A549 (cell line): ENCODE data around the gene ATG9A. TPM values are rescaled to one million over a fixed set of nuclear protein-coding genes. Genes with fewer than 3 reads are reported as not detected.

Source experiments
- ATAC-seq, 2 experiments: fragments of 200-7000 bp in 1 of 2; fragments of >200 bp in 1 of 2; cut with Nextera tagmentation in 1 of 2; cut with Tn5 transposase in 1 of 2; 3 replicates each; pipeline versions ENCODE4 v1.8.0 to v1.9.1; 2018 to 2020; ENCODE audit warnings: mild to moderate bottlenecking in 1 of 2, moderate library complexity in 1 of 2
- CTCF ChIA-PET: fragments of 300-600 bp; sonication (Branson Sonifier 250); formaldehyde crosslinking; extraction: SDS; loops from one replicate; lab custom pipeline; 2021; ENCODE audit warnings: antibody characterized with exemption, inconsistent platforms; lab: Yijun Ruan, JAX
- POLR2A ChIA-PET: fragments of 350-600 bp; formaldehyde crosslinking; extraction: SDS; loops from one replicate; lab custom pipeline; 2021; ENCODE audit warnings: antibody characterized with exemption, inconsistent platforms; lab: Yijun Ruan, JAX
- DNase-seq, 2 experiments: peaks; one replicate each; pipeline versions ENCODE4 v3.0.0 to v3.0.0-alpha.2; 2011 to 2016; ENCODE audit warnings: low read depth in 1 of 2, low spot score in 1 of 2
- FAIRE-seq: peaks from 2 replicates; lab custom pipeline; 2011; peaks lifted over from hg19 to GRCh38; lab: Jason Lieb, UNC
- H3K27ac ChIP-seq, 2 experiments: fragments of >200 bp; sonication (Bioruptor Twin); formaldehyde crosslinking; 3 replicates each; pipeline ENCODE4 v1.5.1; 2016 to 2017
- H3K4me1 ChIP-seq: fragments of >200 bp; sonication (Bioruptor Twin); formaldehyde crosslinking; 3 replicates; pipeline ENCODE4 v1.6.1; 2016
- H3K4me2 ChIP-seq: fragments of >200 bp; sonication (Bioruptor Twin); formaldehyde crosslinking; 3 replicates; pipeline ENCODE4 v1.6.1; 2016
- H3K4me3 ChIP-seq: fragments of >200 bp; sonication (Bioruptor Twin); formaldehyde crosslinking; 3 replicates; pipeline ENCODE4 v1.5.1; 2016
- H3K9me3 ChIP-seq: fragments of >200 bp; sonication (Bioruptor Twin); formaldehyde crosslinking; 3 replicates; pipeline ENCODE4 v1.6.1; 2016
- CEBPB ChIP-seq, 2 experiments: fragments of >200 bp in 1 of 2; sonication (Bioruptor Twin) in 1 of 2; formaldehyde crosslinking in 1 of 2; IDR thresholded peaks; 2 replicates each; pipeline ENCODE4 v1.6.1; 2012 to 2016
- CHD4 ChIP-seq: fragments of 200-600 bp; sonication (generic); IDR thresholded peaks from 2 replicates; pipeline ENCODE4 v1.6.1; 2016; ENCODE audit warnings: antibody characterized with exemption, mild to moderate bottlenecking, borderline replicate concordance
- EHF ChIP-seq: fragments of 250-450 bp; sonication (Bioruptor Pico); IDR thresholded peaks from 2 replicates; pipeline ENCODE4 v1.5.0; 2020; ENCODE audit warnings: mild to moderate bottlenecking
- EHMT2 ChIP-seq: fragments of 200-600 bp; sonication (generic); IDR thresholded peaks from 2 replicates; pipeline ENCODE4 v1.6.1; 2016; ENCODE audit warnings: antibody characterized with exemption, low read depth, mild to moderate bottlenecking, moderate library complexity
- EP300 ChIP-seq, 2 experiments: fragments of >200 bp; sonication (Bioruptor Twin); formaldehyde crosslinking; IDR thresholded peaks; 2 replicates in 1 of 2; 3 replicates in 1 of 2; pipeline ENCODE4 v1.6.1; 2016 to 2017
- FOXS1 ChIP-seq: fragments of 250-450 bp; sonication (Bioruptor Pico); IDR thresholded peaks from 2 replicates; pipeline ENCODE4 v1.5.0; 2020; ENCODE audit warnings: mild to moderate bottlenecking, moderate library complexity
- GATA3 ChIP-seq: IDR thresholded peaks from 2 replicates; pipeline ENCODE4 v1.6.1; 2012; ENCODE audit warnings: borderline replicate concordance
- HDAC2 ChIP-seq: fragments of 200-600 bp; sonication (generic); IDR thresholded peaks from 2 replicates; pipeline ENCODE4 v1.6.1; 2016
- HEYL ChIP-seq: fragments of 250-450 bp; sonication (Bioruptor Pico); IDR thresholded peaks from 2 replicates; pipeline ENCODE4 v1.8.0; 2021; ENCODE audit warnings: mild to moderate bottlenecking, moderate library complexity
- HOXA7 ChIP-seq: fragments of 250-450 bp; sonication (Bioruptor Pico); IDR thresholded peaks from 2 replicates; pipeline ENCODE4 v1.5.0; 2020; ENCODE audit warnings: mild to moderate bottlenecking, moderate library complexity
- HOXB5 ChIP-seq: fragments of 250-450 bp; sonication (Bioruptor Pico); IDR thresholded peaks from 2 replicates; pipeline ENCODE4 v1.5.0; 2020; ENCODE audit warnings: mild to moderate bottlenecking, moderate library complexity
- JUN ChIP-seq, 2 experiments: fragments of >200 bp; sonication (Bioruptor Twin); formaldehyde crosslinking; IDR thresholded peaks; 2 replicates in 1 of 2; 3 replicates in 1 of 2; pipeline ENCODE4 v1.6.1; 2016 to 2017
- KDM1A ChIP-seq: fragments of 200-600 bp; sonication (generic); IDR thresholded peaks from 2 replicates; pipeline ENCODE4 v1.6.1; 2016; ENCODE audit warnings: low read depth, mild to moderate bottlenecking
- NPAS2 ChIP-seq: fragments of 250-450 bp; sonication (Bioruptor Pico); IDR thresholded peaks from 2 replicates; pipeline ENCODE4 v1.8.0; 2022; ENCODE audit warnings: mild to moderate bottlenecking, moderate library complexity, borderline replicate concordance
- NR3C1 ChIP-seq: fragments of >200 bp; sonication (Bioruptor Twin); formaldehyde crosslinking; IDR thresholded peaks from 3 replicates; pipeline ENCODE4 v1.6.1; 2017
- POLR2A ChIP-seq: IDR thresholded peaks from 2 replicates; pipeline ENCODE4 v1.6.1; 2012; ENCODE audit warnings: mild to moderate bottlenecking, low read length
- RARB ChIP-seq: fragments of 250-450 bp; sonication (Bioruptor Pico); IDR thresholded peaks from 2 replicates; pipeline ENCODE4 v1.8.0; 2021; ENCODE audit warnings: mild to moderate bottlenecking, moderate library complexity
- RCOR1 ChIP-seq: fragments of 150-350 bp; IDR thresholded peaks from 2 replicates; pipeline ENCODE4 v1.6.1; 2014; ENCODE audit warnings: antibody characterized with exemption, low read length, low read depth
- RFX5 ChIP-seq: fragments of 450-650 bp; IDR thresholded peaks from 2 replicates; pipeline ENCODE4 v1.7.1; 2014; ENCODE audit warnings: antibody characterized with exemption, mild to moderate bottlenecking, moderate library complexity
- SMC3 ChIP-seq: fragments of >200 bp; sonication (Bioruptor Twin); formaldehyde crosslinking; IDR thresholded peaks from 3 replicates; pipeline ENCODE4 v1.6.1; 2018; ENCODE audit warnings: inconsistent platforms
- SREBF2 ChIP-seq: fragments of 450-650 bp; IDR thresholded peaks from 2 replicates; pipeline ENCODE4 v1.6.1; 2014; ENCODE audit warnings: mild to moderate bottlenecking, moderate library complexity
- TFCP2L1 ChIP-seq: fragments of 250-450 bp; sonication (Bioruptor Pico); IDR thresholded peaks from 2 replicates; pipeline ENCODE4 v1.5.0; 2021; ENCODE audit warnings: mild to moderate bottlenecking
- ZC3H11A ChIP-seq: fragments of 450-650 bp; IDR thresholded peaks from 2 replicates; pipeline ENCODE4 v1.6.1; 2014; ENCODE audit warnings: antibody characterized with exemption, mild to moderate bottlenecking
- ZFP36 ChIP-seq: fragments of 450-650 bp; IDR thresholded peaks from 2 replicates; pipeline ENCODE4 v1.6.1; 2014; ENCODE audit warnings: borderline replicate concordance; ENCODE audit not compliant: partially characterized antibody
- ZSCAN20 ChIP-seq: fragments of 250-450 bp; sonication (Bioruptor Pico); IDR thresholded peaks from 2 replicates; pipeline ENCODE4 v1.8.0; 2022; ENCODE audit warnings: mild to moderate bottlenecking, moderate library complexity
- WGBS: methylation state at CpG from one replicate; pipeline ENCODE4 v1.1.6; 2017; ENCODE audit errors: missing lambda C conversion rate; 5-methylcytosine and 5-hydroxymethylcytosine counted together
- polyA minus RNA-seq: library from RNA; depleted of rRNA, polyadenylated mRNA; stranded (reverse); fragments of >200 nt; gene quantifications from 2 replicates; pipeline ENCODE4 v1.2.3, GENCODE V29; 2011; rRNA and poly(A)+ RNA removed
- polyA plus RNA-seq, 4 experiments: library from polyadenylated mRNA; depleted of rRNA in 3 of 4; stranded (reverse); fragments of >200 nt; fragmentation: RNase III in 1 of 4; extraction: RNeasy Plus Mini Kit Qiagen cat#74134 plus additional on column Dnase treatment in 1 of 4; gene quantifications; 2 replicates in 3 of 4; 3 replicates in 1 of 4; pipeline ENCODE4 v1.2.3, GENCODE V29; 2011 to 2017
- TF ChIP-seq, protein P1 (sequence below): fragments of >200 bp; sonication (Bioruptor Twin); formaldehyde crosslinking; IDR thresholded peaks from 2 replicates; pipeline ENCODE4 v1.6.1; 2016
- TF ChIP-seq, protein P2 (sequence below): IDR thresholded peaks from 2 replicates; pipeline ENCODE4 v1.6.1; 2012; ENCODE audit warnings: low read depth, borderline replicate concordance
- TF ChIP-seq, protein P3 (sequence below): IDR thresholded peaks from 2 replicates; pipeline ENCODE4 v1.6.1; 2012
- TF ChIP-seq, protein P4 (sequence below): fragments of 200-600 bp; sonication (generic); IDR thresholded peaks from 2 replicates; pipeline ENCODE4 v1.6.1; 2016; ENCODE audit warnings: antibody characterized with exemption, mild to moderate bottlenecking, moderate library complexity
- TF ChIP-seq, protein P5 (sequence below): fragments of >200 bp; sonication (Bioruptor Twin); formaldehyde crosslinking; IDR thresholded peaks from 3 replicates; pipeline ENCODE4 v1.5.1; 2016

The ATG9A gene, protein sequence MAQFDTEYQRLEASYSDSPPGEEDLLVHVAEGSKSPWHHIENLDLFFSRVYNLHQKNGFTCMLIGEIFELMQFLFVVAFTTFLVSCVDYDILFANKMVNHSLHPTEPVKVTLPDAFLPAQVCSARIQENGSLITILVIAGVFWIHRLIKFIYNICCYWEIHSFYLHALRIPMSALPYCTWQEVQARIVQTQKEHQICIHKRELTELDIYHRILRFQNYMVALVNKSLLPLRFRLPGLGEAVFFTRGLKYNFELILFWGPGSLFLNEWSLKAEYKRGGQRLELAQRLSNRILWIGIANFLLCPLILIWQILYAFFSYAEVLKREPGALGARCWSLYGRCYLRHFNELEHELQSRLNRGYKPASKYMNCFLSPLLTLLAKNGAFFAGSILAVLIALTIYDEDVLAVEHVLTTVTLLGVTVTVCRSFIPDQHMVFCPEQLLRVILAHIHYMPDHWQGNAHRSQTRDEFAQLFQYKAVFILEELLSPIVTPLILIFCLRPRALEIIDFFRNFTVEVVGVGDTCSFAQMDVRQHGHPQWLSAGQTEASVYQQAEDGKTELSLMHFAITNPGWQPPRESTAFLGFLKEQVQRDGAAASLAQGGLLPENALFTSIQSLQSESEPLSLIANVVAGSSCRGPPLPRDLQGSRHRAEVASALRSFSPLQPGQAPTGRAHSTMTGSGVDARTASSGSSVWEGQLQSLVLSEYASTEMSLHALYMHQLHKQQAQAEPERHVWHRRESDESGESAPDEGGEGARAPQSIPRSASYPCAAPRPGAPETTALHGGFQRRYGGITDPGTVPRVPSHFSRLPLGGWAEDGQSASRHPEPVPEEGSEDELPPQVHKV
- polyA plus RNA-seq (2011; rRNA removed) (75.2 and 115 TPM in 2 replicates), polyA plus RNA-seq (2017; fragmentation: RNase III; extraction: RNeasy Plus Mini Kit Qiagen cat#74134 plus additional on column Dnase treatment) (34.6 to 41.9 TPM (median 39.2 TPM) in 3 replicates), polyA minus RNA-seq (132 and 145 TPM in 2 replicates)
- 41.6 and 59.7 TPM in 2 replicates for polyA plus RNA-seq (2012; cell fraction: cytosol; rRNA removed)
- polyA plus RNA-seq (2012; cell fraction: nucleus; rRNA removed) = 86.1 and 103 TPM in 2 replicates

DNA sequence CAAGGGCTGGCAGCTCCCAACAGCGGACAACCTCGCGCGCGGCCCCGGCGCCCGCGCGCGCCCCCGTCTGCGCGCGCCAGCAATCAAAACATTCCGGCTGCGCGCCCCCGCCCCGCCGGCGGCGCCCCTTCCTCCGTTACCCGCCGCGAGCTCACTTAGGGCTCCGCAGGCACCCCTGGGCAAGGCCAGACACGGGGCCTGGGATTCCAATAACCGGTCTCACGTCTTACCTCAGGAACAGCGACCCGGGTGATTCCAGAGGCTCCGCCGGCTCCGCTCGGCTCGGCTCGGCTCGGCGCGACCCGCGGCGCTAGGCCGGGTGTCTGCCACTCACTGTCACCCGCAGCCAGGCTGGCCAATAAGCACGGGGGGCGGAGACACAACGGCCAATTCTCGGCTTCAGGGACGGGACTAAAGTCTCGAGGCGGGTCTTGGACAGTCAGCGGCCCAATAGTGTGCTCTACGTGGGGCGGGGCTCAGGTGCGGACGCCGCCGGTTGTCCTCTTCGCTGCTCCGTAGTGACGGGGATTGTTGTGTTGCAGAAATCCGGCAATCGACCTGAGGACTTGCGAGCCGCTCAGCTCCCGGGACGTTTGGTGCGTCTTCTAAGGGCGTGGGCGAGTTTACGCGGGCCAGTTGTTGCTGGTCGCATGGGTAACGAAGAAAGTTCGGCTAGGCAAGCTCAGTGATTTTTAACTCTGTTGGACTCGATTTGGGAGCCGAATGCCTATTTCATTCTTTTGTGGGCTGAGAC lies at the start of gene ATG9A, which contains the start of gene ANKZF1:
Gene ATG9A (minus strand): TSS at position 332 of the 754 bp plus-strand sequence. CDS start 1,612 bp downstream, outside the sequence.
Gene ANKZF1 (plus strand): TSS at position 502 of the 754 bp plus-strand sequence. CDS start 452 bp downstream, outside the sequence.
- POLR2A ChIA-PET = interaction anchor here (0.7 to 2.6 kb wide), 14 partner anchors 8 to 171 kb away, joined by 3 to 19 read pairs (median 5); partner anchors contain the start of genes DNAJB2, GLB1L, STK16 and TUBA4A
- Histone ChIP-seq H3K9me3 (no peaks in the 10 kb centered on the region), H3K4me3 (peak within 1 kb of the TSS; percentile 85), H3K4me2 (peak within 1 kb of the TSS; percentile 98), H3K4me1 (peaks cover 19% of the 10 kb centered on the region), H3K27ac (peak within 1 kb of the TSS; percentile 82 to 95)
- FAIRE-seq = no peak
- under 1% methylated on average over 29 of the region's 80 CpGs for WGBS
- CTCF ChIA-PET = interaction anchor here (0.8 to 9.4 kb wide), 14 partner anchors 9 to 137 kb away, joined by 3 to 86 read pairs (median 4); partner anchors contain the start of genes DNAJB2 and TUBA4A
- peak; percentile 96 to 99 for ATAC-seq
- peak; percentile 97 to 99 for DNase-seq
- TF ChIP-seq EHF (CRISPR knock-in tag) (no peak), RFX5 (peak; percentile 60; the same call in 1 of the 2 replicates), JUN (IDR thresholded peaks at IDR 0.05) (peak; percentile 49 to 65; a peak in 2 of 5 replicates), SREBF2 (no peak), GATA3 (0 out of 2 replicates have a peak, but pooled peaks have one; percentile 1), HOXB5 (CRISPR knock-in tag) (peak; percentile 78; the same call in 1 of the 2 replicates), POLR2A (peak; percentile 53), EHMT2 (no peak), ZFP36 (no peak), FOXS1 (CRISPR knock-in tag) (no peak), NR3C1 (no peak), CHD4 (no peak), KDM1A (no peak), ZSCAN20 (no peak; the same call in 1 of the 2 replicates), HOXA7 (CRISPR knock-in tag) (no peak), RCOR1 (no peak), HEYL (CRISPR knock-in tag) (no peak), CEBPB (IDR thresholded peaks at IDR 0.05) (peak; percentile 32 to 44; a peak in 2 of 4 replicates), EP300 (IDR thresholded peaks at IDR 0.05) (no peak), ZC3H11A (no peak), RARB (CRISPR knock-in tag) (no peak), HDAC2 (no peak), SMC3 (no peak; the same call in 2 of the 3 replicates), TFCP2L1 (CRISPR knock-in tag) (no peak), NPAS2 (no peak)
- TF ChIP-seq, protein P1, sequence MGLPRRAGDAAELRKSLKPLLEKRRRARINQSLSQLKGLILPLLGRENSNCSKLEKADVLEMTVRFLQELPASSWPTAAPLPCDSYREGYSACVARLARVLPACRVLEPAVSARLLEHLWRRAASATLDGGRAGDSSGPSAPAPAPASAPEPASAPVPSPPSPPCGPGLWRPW = no peak
- TF ChIP-seq, protein P2, sequence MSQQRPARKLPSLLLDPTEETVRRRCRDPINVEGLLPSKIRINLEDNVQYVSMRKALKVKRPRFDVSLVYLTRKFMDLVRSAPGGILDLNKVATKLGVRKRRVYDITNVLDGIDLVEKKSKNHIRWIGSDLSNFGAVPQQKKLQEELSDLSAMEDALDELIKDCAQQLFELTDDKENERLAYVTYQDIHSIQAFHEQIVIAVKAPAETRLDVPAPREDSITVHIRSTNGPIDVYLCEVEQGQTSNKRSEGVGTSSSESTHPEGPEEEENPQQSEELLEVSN = 0 out of 2 replicates have a peak, but pooled peaks have one; percentile 9
- TF ChIP-seq, protein P3, sequence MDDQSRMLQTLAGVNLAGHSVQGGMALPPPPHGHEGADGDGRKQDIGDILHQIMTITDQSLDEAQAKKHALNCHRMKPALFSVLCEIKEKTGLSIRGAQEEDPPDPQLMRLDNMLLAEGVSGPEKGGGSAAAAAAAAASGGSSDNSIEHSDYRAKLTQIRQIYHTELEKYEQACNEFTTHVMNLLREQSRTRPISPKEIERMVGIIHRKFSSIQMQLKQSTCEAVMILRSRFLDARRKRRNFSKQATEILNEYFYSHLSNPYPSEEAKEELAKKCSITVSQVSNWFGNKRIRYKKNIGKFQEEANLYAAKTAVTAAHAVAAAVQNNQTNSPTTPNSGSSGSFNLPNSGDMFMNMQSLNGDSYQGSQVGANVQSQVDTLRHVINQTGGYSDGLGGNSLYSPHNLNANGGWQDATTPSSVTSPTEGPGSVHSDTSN = peak; percentile 99
- TF ChIP-seq, protein P4, sequence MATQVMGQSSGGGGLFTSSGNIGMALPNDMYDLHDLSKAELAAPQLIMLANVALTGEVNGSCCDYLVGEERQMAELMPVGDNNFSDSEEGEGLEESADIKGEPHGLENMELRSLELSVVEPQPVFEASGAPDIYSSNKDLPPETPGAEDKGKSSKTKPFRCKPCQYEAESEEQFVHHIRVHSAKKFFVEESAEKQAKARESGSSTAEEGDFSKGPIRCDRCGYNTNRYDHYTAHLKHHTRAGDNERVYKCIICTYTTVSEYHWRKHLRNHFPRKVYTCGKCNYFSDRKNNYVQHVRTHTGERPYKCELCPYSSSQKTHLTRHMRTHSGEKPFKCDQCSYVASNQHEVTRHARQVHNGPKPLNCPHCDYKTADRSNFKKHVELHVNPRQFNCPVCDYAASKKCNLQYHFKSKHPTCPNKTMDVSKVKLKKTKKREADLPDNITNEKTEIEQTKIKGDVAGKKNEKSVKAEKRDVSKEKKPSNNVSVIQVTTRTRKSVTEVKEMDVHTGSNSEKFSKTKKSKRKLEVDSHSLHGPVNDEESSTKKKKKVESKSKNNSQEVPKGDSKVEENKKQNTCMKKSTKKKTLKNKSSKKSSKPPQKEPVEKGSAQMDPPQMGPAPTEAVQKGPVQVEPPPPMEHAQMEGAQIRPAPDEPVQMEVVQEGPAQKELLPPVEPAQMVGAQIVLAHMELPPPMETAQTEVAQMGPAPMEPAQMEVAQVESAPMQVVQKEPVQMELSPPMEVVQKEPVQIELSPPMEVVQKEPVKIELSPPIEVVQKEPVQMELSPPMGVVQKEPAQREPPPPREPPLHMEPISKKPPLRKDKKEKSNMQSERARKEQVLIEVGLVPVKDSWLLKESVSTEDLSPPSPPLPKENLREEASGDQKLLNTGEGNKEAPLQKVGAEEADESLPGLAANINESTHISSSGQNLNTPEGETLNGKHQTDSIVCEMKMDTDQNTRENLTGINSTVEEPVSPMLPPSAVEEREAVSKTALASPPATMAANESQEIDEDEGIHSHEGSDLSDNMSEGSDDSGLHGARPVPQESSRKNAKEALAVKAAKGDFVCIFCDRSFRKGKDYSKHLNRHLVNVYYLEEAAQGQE = no peak
- TF ChIP-seq, protein P5, sequence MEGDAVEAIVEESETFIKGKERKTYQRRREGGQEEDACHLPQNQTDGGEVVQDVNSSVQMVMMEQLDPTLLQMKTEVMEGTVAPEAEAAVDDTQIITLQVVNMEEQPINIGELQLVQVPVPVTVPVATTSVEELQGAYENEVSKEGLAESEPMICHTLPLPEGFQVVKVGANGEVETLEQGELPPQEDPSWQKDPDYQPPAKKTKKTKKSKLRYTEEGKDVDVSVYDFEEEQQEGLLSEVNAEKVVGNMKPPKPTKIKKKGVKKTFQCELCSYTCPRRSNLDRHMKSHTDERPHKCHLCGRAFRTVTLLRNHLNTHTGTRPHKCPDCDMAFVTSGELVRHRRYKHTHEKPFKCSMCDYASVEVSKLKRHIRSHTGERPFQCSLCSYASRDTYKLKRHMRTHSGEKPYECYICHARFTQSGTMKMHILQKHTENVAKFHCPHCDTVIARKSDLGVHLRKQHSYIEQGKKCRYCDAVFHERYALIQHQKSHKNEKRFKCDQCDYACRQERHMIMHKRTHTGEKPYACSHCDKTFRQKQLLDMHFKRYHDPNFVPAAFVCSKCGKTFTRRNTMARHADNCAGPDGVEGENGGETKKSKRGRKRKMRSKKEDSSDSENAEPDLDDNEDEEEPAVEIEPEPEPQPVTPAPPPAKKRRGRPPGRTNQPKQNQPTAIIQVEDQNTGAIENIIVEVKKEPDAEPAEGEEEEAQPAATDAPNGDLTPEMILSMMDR = no peak
